G401.6 (cell line): ENCODE measurements around the gene UCK2.

ENCODE experiments used
- FAIRE-seq: peaks from 2 replicates; lab custom pipeline; 2012; peaks lifted over from hg19 to GRCh38; lab: Jason Lieb, UNC

UCK2 gene

GRCh38 chr1:165880993-165881392 lies 53.6 kb downstream of the UCK2 start:
- FAIRE-seq: no peak

- FAIRE-seq: no peak
These were observed 54.9 kb downstream of the UCK2 start for GRCh38 chr1:165882168-165882837.

GRCh38 chr1:165883056-165883455 lies 55.6 kb downstream of the UCK2 start:
- FAIRE-seq: no peak

- FAIRE-seq: no peak
These were observed 56.7 kb downstream of the UCK2 start for GRCh38 chr1:165884009-165884689.

GRCh38 chr1:165884690-165885304 lies 57.4 kb downstream of the UCK2 start:
- no peak for FAIRE-seq

GRCh38 chr1:165885305-165885694 lies 57.9 kb downstream of the UCK2 start:
- FAIRE-seq: no peak

- FAIRE-seq: no peak
These were observed 58.8 kb downstream of the UCK2 start for GRCh38 chr1:165886193-165886592.

GRCh38 chr1:165886983-165887382 lies 59.6 kb downstream of the UCK2 start:
- no peak for FAIRE-seq

DNA sequence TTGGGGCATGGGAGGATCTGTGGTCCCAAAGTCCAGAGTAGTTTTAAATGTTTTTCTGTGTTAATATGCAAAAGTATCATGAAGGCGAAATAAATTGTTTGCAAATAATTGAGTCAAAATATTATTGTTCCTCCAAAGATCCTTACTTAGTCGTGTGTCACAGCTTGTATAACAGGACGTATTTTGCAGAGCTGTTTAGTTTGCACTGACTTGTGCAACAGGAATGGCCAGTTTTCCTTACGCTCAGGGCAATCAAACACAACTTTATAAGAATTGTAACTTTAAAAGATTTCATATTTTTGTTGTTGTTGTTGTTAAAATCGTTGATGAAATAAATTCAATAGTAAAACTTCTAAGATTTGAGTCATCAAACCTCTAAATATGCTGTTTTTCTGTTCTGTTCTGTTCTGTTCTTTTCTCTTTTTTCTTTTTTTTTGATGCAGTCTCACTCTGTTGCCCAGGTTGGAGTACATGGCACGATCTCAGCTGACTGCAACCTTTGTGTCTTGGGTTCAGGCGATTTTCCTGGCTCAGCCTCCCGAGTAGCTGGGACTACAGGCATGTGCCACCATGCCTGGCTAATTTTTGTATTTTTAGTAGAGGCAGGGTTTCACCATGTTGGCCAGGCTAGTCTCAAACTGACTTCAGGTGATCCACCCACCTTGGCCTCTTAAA lies 60.6 kb downstream of the UCK2 start:
- no peak for FAIRE-seq

DNA sequence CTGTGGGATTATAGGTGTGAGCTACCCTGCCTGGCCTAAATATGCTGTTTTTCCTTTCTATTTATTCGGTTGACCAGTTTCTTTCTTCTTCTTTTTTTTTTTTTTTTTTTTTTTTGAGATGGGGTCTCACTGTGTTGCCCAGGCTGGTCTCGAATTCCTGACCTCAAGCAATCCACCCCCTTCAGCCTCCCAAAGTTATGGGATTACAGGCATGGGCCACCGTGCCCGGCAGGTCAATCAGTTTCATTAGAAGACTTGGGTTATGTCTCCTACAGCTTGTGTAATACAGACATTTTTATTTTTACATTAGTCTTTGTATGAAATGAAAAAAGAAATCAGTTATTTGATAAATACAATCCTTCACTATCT lies 61.1 kb downstream of the UCK2 start:
- FAIRE-seq: no peak

DNA sequence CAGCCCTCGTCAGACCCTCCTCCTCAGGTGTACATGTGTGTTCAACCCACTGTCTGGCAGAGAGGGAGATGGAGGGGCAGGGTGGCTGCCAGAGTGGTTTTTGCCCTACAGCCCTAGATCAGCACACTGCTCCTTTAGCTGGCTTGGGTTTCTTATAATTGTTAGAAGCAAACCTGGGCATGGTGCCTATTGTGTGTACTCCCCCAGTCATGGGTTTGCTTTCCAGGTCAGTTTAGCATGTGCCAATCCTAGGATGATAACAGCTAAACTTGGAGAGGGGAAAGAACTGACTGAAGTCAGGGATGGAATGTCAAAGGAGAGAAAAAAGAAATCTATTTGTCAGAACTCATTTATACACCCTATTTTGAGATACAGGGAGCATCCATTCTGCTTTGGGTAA lies 63.3 kb downstream of the UCK2 start:
- FAIRE-seq: no peak

DNA sequence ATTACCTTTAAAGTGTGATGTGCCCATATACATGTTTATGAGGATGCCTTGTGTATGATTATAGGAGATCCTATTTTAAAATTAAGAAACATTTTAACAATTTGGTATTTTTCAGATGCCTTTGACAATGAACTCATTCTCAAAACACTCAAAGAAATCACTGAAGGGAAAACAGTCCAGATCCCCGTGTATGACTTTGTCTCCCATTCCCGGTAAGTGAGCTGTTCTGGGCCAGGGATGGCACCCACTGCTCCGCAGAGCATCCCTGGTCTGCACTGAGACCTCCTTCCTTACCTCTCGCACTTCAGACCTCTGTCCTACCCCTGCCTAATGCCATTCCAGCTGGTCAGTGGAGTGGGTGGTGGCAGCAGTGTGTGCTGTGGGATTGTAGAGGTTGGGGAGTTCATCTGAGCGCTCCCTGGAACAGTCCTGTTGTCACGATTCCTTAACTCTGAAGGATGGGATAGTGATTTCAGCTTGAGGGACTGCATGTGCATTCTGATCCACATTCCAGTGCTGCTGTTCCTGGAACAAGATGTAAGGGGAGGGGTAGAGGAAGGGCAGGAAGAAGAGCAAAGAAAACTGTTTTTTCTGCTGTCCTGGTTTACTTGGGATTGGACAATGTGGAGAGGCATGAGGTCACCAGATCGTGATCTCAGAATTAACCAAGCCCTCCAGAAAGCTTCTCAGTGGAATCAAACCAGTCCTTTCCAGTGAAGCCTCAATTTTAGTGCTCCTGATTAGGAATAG lies 63.9 kb downstream of the UCK2 start:
- FAIRE-seq: no peak

GRCh38 chr1:165892935-165893334 lies 65.5 kb downstream of the UCK2 start:
- no peak for FAIRE-seq

GRCh38 chr1:165893507-165893906 lies 66.1 kb downstream of the UCK2 start:
- FAIRE-seq: no peak

GRCh38 chr1:165894591-165894990 lies 67.2 kb downstream of the UCK2 start:
- FAIRE-seq: no peak

DNA sequence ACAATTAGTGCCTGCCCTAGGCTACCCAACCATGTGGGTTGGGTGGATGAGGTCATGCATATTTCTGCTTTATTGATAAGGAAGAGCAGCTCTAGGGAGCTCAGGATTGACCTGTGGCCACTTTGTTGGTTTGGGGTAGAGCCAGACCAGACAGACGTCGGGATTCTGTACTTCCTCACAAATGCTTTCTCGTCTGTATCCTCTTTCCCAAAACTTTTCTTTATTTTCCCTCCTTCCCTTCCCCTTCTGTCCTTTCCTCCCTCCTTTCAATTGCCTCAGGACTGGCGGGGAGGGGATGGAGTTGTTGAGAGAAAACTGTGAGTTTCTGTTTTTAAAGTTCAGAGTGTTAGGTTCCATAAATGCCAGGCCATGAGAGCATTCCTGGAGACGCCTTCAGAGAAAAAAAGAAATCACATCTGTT lies 68.0 kb downstream of the UCK2 start:
- FAIRE-seq: no peak

DNA sequence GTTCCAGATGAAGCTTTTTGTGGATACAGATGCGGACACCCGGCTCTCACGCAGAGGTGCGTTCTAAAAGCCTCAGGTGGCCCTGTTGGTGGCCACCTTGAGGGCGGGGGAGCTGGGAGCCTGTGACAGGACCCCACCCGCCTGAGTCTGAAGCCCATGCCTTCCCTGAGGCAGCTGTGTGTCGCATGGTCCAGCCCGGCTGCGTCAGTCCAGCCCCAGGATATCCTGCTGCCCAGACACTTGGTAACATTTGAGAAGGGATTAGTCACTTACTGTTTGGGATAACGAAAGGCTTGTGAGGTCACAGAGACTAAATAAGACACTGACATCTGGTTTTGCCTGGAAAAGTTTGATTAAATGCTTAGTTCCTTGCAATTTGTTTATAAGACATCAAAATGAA lies 68.9 kb downstream of the UCK2 start:
- no peak for FAIRE-seq

DNA sequence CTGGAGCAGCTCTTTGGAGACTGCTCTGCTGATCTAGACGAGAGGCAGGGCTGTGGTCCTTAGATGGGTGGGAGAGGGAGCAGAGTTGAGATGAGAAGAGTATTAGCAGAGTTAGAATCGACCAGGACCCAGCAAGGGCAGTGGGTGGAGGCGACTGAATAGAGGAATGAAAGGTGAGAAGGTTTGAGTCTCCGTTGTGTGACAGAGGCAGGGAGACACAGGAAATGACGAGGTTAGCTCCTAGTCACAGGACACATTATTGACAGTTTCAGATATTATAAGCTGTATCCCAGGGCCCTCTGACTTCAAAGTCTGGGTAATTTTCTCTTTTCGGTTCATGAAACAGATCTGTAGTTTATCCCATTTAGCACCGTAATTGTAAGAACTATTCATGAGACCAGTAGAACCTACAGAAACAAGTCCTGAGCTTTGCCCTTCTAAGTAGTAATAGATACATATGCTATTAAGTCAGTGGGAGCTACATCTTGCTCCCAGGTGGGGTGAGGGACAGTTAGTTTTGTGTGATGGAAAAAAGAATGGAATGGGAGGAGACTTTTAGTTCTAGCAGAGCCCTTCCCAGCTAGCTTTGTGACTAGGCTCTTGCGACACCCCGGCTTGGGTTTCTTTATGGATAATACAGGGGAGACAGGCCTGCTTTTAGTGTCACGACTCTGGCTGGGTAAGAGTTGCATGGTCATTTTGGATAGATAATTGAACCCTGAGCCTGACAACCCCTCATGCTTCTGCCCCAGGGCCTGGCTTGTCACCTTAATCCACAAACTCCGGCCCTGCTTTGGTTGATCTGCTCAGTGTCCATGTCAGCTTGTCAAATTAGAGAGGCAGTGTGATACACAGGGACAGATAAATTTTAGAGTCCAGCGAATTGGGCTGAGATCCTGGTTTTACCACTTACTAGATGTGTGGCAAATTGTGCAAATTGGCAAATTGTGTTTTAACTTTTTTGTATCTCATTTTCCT lies 70.2 kb downstream of the UCK2 start:
- no peak for FAIRE-seq

- FAIRE-seq: no peak
These were observed 71.4 kb downstream of the UCK2 start for GRCh38 chr1:165898837-165899236.

DNA sequence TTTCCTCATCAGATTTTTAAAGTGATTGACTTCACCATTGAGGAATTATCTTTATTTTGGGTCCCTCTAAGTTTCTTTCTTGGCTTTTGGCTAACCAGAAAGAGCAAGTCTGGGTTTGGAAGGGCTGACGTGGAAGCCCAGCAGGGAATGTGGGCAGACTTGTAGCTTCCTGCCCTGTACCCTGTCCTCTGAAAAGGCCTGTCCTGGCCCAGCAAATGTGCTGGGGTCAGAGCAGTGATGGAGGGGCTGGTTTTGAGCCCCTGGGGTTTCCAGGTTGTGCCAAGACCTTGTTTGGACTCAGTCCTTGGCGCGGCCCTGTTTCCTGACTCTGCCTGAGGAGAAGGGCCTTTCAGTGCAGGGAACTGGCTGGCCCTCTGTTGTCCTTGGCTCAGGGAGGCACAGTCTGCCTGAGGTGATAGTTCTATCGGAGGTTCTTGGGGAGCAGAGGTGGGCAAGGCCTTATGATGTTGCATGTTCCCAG lies 72.1 kb downstream of the UCK2 start:
- FAIRE-seq: no peak
